ENCODE measurements around the gene B3GAT3.

DNA sequence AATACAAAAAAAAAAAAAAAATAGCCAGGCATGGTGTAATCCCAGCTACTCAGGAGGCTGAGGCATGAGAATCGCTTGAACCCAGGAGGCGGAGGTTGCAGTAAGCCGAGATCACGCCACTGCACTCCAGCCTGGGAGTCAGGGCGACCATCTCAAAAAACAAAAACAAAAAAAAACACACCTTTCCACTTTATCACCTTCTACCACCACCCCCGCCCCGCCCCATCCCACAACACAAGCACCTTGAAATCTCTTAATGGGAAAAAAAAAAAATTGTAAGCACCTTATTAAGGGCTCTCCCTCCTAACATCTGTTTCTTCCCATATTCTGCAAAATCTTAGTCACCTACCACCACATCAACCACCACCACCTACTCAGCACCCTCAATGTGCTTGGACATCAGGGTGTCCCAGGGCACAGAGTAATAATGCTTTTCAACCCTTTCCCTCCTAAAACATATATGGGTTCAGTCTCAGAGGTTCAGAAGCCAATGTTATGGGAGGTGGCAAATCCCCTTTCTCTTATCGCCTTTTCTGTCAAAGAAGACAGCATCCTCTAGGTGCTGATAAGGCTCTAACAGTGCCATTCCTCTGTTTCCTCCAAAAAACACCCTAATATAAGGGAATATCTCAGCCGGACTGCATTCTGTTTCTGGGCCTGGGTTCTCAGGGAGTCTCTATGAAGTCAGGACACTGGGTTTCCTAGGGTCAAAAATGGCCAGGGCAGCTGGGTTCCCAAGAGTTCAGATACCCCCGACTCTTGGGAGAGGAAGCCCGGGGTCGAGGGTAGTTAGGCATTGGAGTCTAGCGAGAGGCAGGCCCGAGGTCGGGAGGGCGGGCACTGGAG is 30.6 kb upstream of the B3GAT3 start:
- TF ChIP-seq, protein P1, sequence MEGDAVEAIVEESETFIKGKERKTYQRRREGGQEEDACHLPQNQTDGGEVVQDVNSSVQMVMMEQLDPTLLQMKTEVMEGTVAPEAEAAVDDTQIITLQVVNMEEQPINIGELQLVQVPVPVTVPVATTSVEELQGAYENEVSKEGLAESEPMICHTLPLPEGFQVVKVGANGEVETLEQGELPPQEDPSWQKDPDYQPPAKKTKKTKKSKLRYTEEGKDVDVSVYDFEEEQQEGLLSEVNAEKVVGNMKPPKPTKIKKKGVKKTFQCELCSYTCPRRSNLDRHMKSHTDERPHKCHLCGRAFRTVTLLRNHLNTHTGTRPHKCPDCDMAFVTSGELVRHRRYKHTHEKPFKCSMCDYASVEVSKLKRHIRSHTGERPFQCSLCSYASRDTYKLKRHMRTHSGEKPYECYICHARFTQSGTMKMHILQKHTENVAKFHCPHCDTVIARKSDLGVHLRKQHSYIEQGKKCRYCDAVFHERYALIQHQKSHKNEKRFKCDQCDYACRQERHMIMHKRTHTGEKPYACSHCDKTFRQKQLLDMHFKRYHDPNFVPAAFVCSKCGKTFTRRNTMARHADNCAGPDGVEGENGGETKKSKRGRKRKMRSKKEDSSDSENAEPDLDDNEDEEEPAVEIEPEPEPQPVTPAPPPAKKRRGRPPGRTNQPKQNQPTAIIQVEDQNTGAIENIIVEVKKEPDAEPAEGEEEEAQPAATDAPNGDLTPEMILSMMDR (IDR thresholded peaks at IDR 0.05) = no peak
- TF ChIP-seq POLR2AphosphoS5 (IDR thresholded peaks at IDR 0.05) = no peak

All from suprapubic skin (tissue), 3 donors.